ENCODE data around the gene PAFAH2.

Gene PAFAH2

GRCh38 chr1:25932321-25932720 is 65.5 kb downstream of the PAFAH2 start:
- DNase-seq (ENCODE audit: low read depth): no peak

GRCh38 chr1:25929016-25929415 is 68.8 kb downstream of the PAFAH2 start:
- no peak for DNase-seq (ENCODE audit: low read depth)

GRCh38 chr1:25927521-25928265 is 70.2 kb downstream of the PAFAH2 start:
- DNase-seq (ENCODE audit: low read depth): no peak

- DNase-seq (ENCODE audit: low read depth): no peak
These were observed 70.9 kb downstream of the PAFAH2 start for GRCh38 chr1:25926731-25927496.

- no peak for DNase-seq (ENCODE audit: low read depth)
These were observed 73.4 kb downstream of the PAFAH2 start for GRCh38 chr1:25924454-25924853.

- DNase-seq (ENCODE audit: low read depth): no peak
These were observed 74.8 kb downstream of the PAFAH2 start for GRCh38 chr1:25922971-25923552.

GRCh38 chr1:25922056-25922970 is 75.5 kb downstream of the PAFAH2 start:
- DNase-seq (ENCODE audit: low read depth): no peak

GRCh38 chr1:25918615-25919014 is 79.2 kb downstream of the PAFAH2 start:
- DNase-seq (ENCODE audit: low read depth): no peak

GRCh38 chr1:25917996-25918395 is 79.9 kb downstream of the PAFAH2 start:
- DNase-seq (ENCODE audit: low read depth): no peak

GRCh38 chr1:25916460-25916859 is 81.4 kb downstream of the PAFAH2 start:
- no peak for DNase-seq (ENCODE audit: low read depth)

GRCh38 chr1:25914074-25914995 is 83.5 kb downstream of the PAFAH2 start:
- DNase-seq (ENCODE audit: low read depth): no peak

GRCh38 chr1:25913206-25913605 is 84.7 kb downstream of the PAFAH2 start:
- no peak for DNase-seq (ENCODE audit: low read depth)

- DNase-seq (ENCODE audit: low read depth): no peak
These were observed 85.6 kb downstream of the PAFAH2 start for GRCh38 chr1:25912076-25912831.

- DNase-seq (ENCODE audit: low read depth): no peak
These were observed 86.7 kb downstream of the PAFAH2 start for GRCh38 chr1:25911162-25911561.
